HepG2 (cell line): ENCODE results near the gene REST. TPM values are rescaled to one million over a fixed set of nuclear protein-coding genes. Genes with fewer than 3 reads are reported as not detected.
A peak's percentile ranks its signal among the peaks of the same experiment; 100 is the strongest.

Source experiments
- ARNT2 ChIP-seq: sonication (generic); formaldehyde crosslinking; IDR thresholded peaks from 2 replicates; pipeline ENCODE4 v1.8.0; 2022; ENCODE audit warnings: mild to moderate bottlenecking, low read depth, missing genetic modification reagents, moderate library complexity
- KDM4B ChIP-seq: sonication (generic); formaldehyde crosslinking; IDR thresholded peaks from 2 replicates; pipeline ENCODE4 v1.4.0; 2020; ENCODE audit warnings: missing genetic modification reagents
- NCOA5 ChIP-seq: sonication (generic); formaldehyde crosslinking; IDR thresholded peaks from 2 replicates; pipeline ENCODE4 v1.4.0; 2020; ENCODE audit warnings: missing genetic modification reagents
- SIN3B ChIP-seq: fragments of 150-350 bp; IDR thresholded peaks from 2 replicates; pipeline ENCODE4 v1.6.1; 2014; ENCODE audit warnings: low read length
- ZNF10 ChIP-seq: sonication (generic); formaldehyde crosslinking; IDR thresholded peaks from 2 replicates; pipeline ENCODE4 v1.4.0; 2020; ENCODE audit warnings: mild to moderate bottlenecking, low read depth, missing genetic modification reagents, borderline replicate concordance
- ZNF224 ChIP-seq: sonication (generic); formaldehyde crosslinking; IDR thresholded peaks from 2 replicates; pipeline ENCODE4 v1.5.0; 2020; ENCODE audit warnings: mild to moderate bottlenecking, missing genetic modification reagents
- ZNF30 ChIP-seq: sonication (generic); formaldehyde crosslinking; IDR thresholded peaks from 2 replicates; pipeline ENCODE4 v1.5.0; 2020; ENCODE audit warnings: mild to moderate bottlenecking, missing genetic modification reagents
- ZNF572 ChIP-seq: sonication (generic); formaldehyde crosslinking; IDR thresholded peaks from 2 replicates; pipeline ENCODE4 v1.5.1; 2020; ENCODE audit warnings: mild to moderate bottlenecking, missing genetic modification reagents
- ZNF577 ChIP-seq: sonication (generic); formaldehyde crosslinking; IDR thresholded peaks from 2 replicates; pipeline ENCODE4 v1.4.0; 2020; ENCODE audit warnings: mild to moderate bottlenecking, low read depth, missing genetic modification reagents, borderline replicate concordance
- ZNF782 ChIP-seq: sonication (generic); formaldehyde crosslinking; IDR thresholded peaks from 2 replicates; pipeline ENCODE4 v1.4.0; 2020; ENCODE audit warnings: missing genetic modification reagents, mild to moderate bottlenecking, borderline replicate concordance
- polyA plus RNA-seq, 8 experiments: library from polyadenylated mRNA; depleted of rRNA in 3 of 8; stranded (reverse) in 7 of 8; unstranded in 1 of 8; fragments of >200 nt; fragmentation: Illumina TruSeq in 4 of 8; extraction: Trizol in 4 of 8; gene quantifications; 2 replicates each; pipeline versions ENCODE4 v1.2.1 to v1.2.3, GENCODE V29; 2011 to 2016; ENCODE audit warnings: low read depth in 4 of 8, missing spikeins in 1 of 8, mixed read lengths in 1 of 8; ENCODE audit not compliant: insufficient read depth in 1 of 8
- total RNA-seq, 5 experiments: library from RNA; depleted of rRNA; stranded (reverse); fragments of >200 nt; fragmentation: Illumina TruSeq; extraction: Trizol; gene quantifications; 2 replicates each; pipeline ENCODE4 v1.2.3, GENCODE V29; 2016; ENCODE audit warnings: low read depth in 1 of 5
- TF ChIP-seq, protein P1 (sequence below): IDR thresholded peaks from 2 replicates; pipeline ENCODE4 v1.6.1; 2018; ENCODE audit warnings: missing genetic modification reagents
- TF ChIP-seq, protein P2 (sequence below): sonication (generic); formaldehyde crosslinking; IDR thresholded peaks from 2 replicates; pipeline ENCODE4 v1.8.1; 2022; ENCODE audit warnings: low read depth, mild to moderate bottlenecking, missing genetic modification reagents
- TF ChIP-seq, protein P3 (sequence below): sonication (generic); formaldehyde crosslinking; IDR thresholded peaks from 2 replicates; pipeline ENCODE4 v1.4.0; 2020; ENCODE audit warnings: missing genetic modification reagents, borderline replicate concordance
- TF ChIP-seq, protein P4 (sequence below): conservative IDR thresholded peaks from 2 replicates; pipeline ENCODE4 v1.6.1; 2018; ENCODE audit warnings: missing genetic modification reagents
- TF ChIP-seq, protein P5 (sequence below): sonication (generic); formaldehyde crosslinking; IDR thresholded peaks from 2 replicates; pipeline ENCODE4 v1.4.0; 2020; ENCODE audit warnings: missing genetic modification reagents, mild to moderate bottlenecking, borderline replicate concordance
- TF ChIP-seq, protein P6 (sequence below): sonication (generic); formaldehyde crosslinking; IDR thresholded peaks from 2 replicates; pipeline ENCODE4 v1.5.0; 2020; ENCODE audit warnings: missing genetic modification reagents

Gene REST
- total and polyA plus RNA-seq, 2 of the 13 experiments (the other 11 are each of a cell fraction or from before 2014, with no cell fraction given) = 12.7 to 22.4 TPM

DNA sequence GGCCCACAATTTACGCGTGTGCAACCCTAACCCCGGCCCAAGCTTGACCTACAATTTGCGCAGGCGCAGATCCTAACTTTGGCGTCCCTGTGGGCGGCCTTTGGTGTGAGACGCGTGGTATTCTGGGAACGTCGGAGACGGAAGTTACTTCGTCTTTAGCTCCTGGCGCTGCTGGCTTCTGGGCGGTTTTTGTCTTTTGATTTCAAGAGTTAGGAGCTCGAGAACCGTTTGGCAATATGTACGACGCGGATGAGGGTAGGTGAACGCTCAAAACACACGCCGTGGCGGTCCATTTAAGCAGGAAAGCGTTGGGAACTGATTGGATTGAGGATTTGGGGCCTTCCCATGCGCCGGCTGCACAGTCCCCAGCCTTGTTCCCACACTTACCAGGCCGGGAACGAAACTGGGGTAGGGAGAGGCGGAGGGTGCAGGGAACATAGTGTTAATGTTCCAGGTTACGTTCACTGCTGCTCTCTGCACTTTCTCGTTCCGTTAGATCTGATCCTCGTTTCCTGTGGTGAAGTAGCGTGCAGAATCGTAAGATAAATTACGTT, 71.1 kb downstream of the REST start, which contains the start of gene POLR2B (continued):
- no peak for TF ChIP-seq SIN3B
- TF ChIP-seq ZNF224 (CRISPR knock-in tag) = no peak
- TF ChIP-seq, protein P1, sequence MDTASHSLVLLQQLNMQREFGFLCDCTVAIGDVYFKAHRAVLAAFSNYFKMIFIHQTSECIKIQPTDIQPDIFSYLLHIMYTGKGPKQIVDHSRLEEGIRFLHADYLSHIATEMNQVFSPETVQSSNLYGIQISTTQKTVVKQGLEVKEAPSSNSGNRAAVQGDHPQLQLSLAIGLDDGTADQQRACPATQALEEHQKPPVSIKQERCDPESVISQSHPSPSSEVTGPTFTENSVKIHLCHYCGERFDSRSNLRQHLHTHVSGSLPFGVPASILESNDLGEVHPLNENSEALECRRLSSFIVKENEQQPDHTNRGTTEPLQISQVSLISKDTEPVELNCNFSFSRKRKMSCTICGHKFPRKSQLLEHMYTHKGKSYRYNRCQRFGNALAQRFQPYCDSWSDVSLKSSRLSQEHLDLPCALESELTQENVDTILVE (CRISPR knock-in tag) = no peak
- TF ChIP-seq ZNF30 (CRISPR knock-in tag) = no peak
- no peak for TF ChIP-seq KDM4B (CRISPR knock-in tag)
- TF ChIP-seq ZNF10 (CRISPR knock-in tag) = no peak
- TF ChIP-seq, protein P2, sequence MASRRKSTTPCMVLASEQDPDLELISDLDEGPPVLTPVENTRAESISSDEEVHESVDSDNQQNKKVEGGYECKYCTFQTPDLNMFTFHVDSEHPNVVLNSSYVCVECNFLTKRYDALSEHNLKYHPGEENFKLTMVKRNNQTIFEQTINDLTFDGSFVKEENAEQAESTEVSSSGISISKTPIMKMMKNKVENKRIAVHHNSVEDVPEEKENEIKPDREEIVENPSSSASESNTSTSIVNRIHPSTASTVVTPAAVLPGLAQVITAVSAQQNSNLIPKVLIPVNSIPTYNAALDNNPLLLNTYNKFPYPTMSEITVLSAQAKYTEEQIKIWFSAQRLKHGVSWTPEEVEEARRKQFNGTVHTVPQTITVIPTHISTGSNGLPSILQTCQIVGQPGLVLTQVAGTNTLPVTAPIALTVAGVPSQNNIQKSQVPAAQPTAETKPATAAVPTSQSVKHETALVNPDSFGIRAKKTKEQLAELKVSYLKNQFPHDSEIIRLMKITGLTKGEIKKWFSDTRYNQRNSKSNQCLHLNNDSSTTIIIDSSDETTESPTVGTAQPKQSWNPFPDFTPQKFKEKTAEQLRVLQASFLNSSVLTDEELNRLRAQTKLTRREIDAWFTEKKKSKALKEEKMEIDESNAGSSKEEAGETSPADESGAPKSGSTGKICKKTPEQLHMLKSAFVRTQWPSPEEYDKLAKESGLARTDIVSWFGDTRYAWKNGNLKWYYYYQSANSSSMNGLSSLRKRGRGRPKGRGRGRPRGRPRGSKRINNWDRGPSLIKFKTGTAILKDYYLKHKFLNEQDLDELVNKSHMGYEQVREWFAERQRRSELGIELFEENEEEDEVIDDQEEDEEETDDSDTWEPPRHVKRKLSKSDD (CRISPR knock-in tag) = no peak
- no peak for TF ChIP-seq NCOA5
- TF ChIP-seq ZNF782 (CRISPR knock-in tag) = peak; percentile 53; the same call in 1 of the 2 replicates
- TF ChIP-seq, protein P3, sequence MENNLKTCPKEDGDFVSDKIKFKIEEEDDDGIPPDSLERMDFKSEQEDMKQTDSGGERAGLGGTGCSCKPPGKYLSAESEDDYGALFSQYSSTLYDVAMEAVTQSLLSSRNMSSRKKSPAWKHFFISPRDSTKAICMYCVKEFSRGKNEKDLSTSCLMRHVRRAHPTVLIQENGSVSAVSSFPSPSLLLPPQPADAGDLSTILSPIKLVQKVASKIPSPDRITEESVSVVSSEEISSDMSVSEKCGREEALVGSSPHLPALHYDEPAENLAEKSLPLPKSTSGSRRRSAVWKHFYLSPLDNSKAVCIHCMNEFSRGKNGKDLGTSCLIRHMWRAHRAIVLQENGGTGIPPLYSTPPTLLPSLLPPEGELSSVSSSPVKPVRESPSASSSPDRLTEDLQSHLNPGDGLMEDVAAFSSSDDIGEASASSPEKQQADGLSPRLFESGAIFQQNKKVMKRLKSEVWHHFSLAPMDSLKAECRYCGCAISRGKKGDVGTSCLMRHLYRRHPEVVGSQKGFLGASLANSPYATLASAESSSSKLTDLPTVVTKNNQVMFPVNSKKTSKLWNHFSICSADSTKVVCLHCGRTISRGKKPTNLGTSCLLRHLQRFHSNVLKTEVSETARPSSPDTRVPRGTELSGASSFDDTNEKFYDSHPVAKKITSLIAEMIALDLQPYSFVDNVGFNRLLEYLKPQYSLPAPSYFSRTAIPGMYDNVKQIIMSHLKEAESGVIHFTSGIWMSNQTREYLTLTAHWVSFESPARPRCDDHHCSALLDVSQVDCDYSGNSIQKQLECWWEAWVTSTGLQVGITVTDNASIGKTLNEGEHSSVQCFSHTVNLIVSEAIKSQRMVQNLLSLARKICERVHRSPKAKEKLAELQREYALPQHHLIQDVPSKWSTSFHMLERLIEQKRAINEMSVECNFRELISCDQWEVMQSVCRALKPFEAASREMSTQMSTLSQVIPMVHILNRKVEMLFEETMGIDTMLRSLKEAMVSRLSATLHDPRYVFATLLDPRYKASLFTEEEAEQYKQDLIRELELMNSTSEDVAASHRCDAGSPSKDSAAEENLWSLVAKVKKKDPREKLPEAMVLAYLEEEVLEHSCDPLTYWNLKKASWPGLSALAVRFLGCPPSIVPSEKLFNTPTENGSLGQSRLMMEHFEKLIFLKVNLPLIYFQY (CRISPR knock-in tag) = 0 out of 2 replicates have a peak, but pooled peaks have one; percentile 46
- TF ChIP-seq ZNF572 (CRISPR knock-in tag) = 0 out of 2 replicates have a peak, but pooled peaks have one; percentile 41
- TF ChIP-seq, protein P4, sequence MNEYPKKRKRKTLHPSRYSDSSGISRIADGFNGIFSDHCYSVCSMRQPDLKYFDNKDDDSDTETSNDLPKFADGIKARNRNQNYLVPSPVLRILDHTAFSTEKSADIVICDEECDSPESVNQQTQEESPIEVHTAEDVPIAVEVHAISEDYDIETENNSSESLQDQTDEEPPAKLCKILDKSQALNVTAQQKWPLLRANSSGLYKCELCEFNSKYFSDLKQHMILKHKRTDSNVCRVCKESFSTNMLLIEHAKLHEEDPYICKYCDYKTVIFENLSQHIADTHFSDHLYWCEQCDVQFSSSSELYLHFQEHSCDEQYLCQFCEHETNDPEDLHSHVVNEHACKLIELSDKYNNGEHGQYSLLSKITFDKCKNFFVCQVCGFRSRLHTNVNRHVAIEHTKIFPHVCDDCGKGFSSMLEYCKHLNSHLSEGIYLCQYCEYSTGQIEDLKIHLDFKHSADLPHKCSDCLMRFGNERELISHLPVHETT (CRISPR knock-in tag) = no peak
- TF ChIP-seq, protein P5, sequence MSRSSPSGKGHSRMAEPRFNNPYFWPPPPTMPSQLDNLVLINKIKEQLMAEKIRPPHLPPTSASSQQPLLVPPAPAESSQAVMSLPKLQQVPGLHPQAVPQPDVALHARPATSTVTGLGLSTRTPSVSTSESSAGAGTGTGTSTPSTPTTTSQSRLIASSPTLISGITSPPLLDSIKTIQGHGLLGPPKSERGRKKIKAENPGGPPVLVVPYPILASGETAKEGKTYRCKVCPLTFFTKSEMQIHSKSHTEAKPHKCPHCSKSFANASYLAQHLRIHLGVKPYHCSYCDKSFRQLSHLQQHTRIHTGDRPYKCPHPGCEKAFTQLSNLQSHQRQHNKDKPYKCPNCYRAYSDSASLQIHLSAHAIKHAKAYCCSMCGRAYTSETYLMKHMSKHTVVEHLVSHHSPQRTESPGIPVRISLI = no peak
- no peak for TF ChIP-seq ZNF577 (CRISPR knock-in tag)
- TF ChIP-seq, protein P6, sequence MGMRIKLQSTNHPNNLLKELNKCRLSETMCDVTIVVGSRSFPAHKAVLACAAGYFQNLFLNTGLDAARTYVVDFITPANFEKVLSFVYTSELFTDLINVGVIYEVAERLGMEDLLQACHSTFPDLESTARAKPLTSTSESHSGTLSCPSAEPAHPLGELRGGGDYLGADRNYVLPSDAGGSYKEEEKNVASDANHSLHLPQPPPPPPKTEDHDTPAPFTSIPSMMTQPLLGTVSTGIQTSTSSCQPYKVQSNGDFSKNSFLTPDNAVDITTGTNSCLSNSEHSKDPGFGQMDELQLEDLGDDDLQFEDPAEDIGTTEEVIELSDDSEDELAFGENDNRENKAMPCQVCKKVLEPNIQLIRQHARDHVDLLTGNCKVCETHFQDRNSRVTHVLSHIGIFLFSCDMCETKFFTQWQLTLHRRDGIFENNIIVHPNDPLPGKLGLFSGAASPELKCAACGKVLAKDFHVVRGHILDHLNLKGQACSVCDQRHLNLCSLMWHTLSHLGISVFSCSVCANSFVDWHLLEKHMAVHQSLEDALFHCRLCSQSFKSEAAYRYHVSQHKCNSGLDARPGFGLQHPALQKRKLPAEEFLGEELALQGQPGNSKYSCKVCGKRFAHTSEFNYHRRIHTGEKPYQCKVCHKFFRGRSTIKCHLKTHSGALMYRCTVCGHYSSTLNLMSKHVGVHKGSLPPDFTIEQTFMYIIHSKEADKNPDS (CRISPR knock-in tag) = no peak
- TF ChIP-seq ARNT2 = peak; percentile 54; the same call in 1 of the 2 replicates
